B cell (primary cell): ENCODE results near the gene VSIG10L2.

Experiments used
- CTCF ChIP-seq: fragments of 200-600 bp; IDR thresholded peaks from one replicate; pipeline ENCODE4 v1.8.0; 2022; ENCODE audit warnings: antibody characterized with exemption, mild to moderate bottlenecking
- EZH2 ChIP-seq: IDR thresholded peaks from 2 replicates; pipeline ENCODE4 v1.6.1; 2012; ENCODE audit warnings: borderline replicate concordance, low read depth, mild to moderate bottlenecking, moderate library complexity, low read length; ENCODE audit not compliant: insufficient read depth, poor library complexity, severe bottlenecking

DNA sequence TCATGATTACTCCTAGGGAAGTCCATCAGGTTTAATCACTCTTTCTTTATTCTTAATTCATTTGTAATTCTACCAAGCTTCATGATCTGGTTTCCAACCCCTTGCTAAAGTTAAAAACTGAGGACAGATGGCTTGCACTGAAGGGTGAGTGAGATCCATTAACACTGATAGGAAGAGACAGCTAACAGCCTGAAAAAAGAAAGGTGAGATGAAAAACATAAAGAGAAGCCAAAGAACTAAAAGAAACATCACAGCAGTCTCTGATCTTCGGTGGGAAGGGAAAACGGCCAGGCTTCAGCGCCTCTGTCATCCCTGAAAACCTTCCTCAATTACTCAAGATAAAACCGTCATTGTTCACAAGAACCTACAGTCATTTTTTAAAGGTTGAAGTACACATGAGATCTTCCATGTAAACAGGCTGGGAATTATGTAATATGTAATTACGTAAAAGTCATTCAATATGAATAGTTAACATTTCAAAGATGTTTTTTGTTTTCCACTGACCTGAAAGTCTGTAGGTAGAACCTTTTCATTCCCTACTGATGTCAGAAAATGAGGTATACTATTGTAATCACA, 41.3 kb downstream of the VSIG10L2 start:
- TF ChIP-seq EZH2 (no peak), CTCF (no peak)
